ENCODE data around the gene ZNF646. TPM values are rescaled to one million over a fixed set of nuclear protein-coding genes. Genes with fewer than 3 reads are reported as not detected.
A peak's percentile ranks its signal among the peaks of the same experiment; 100 is the strongest.

The ZNF646 gene
- total and polyA plus RNA-seq, 2 of the 13 experiments (the other 11 are each of a cell fraction or from before 2014, with no cell fraction given), result 3.4 to 10.9 TPM

DNA sequence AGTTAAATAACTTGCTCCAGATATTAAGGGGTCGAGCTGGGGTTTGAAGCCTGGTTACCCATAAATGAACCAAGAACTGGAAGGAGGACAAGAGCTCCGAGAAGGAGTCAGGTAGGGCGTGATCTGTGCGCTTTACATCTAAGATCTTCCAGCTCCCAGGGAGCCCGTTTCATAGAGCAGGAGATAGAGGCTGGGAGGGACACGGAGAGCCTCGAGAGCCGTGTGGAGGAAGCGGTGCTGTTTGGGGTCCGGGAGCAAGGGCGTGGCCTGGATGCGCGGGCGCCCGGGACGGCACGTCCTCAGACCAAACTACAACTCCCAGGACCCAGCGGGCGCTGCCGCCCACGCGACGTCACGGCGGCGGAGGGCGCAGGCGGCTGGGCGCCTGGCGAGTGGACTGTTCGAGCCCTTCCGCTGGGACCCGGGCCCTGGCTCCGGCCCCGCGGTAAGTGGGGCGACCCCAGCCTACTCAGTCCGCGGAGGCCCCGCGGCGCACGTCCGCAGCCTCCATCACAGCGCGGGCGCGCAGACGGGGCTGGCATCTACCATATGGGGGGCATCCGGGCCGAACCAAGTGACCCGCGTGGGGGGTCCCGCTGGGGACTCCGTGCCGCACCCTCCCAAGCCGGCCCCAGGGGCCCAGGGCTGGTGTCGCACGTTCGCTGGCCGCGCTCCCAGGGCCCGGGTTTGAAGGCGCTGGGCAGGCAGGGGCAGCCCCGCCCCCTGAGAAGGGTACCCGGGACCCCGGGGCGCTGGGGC lies 34.0 kb downstream of the ZNF646 start, which contains the start of gene BCKDK (continued):
- TF ChIP-seq ZNF382 (CRISPR knock-in tag; IDR thresholded peaks at IDR 0.05; ENCODE audit: borderline replicate concordance) (no peak), STAT5B (CRISPR knock-in tag; IDR thresholded peaks at IDR 0.05) (no peak), MAFG (CRISPR knock-in tag; IDR thresholded peaks at IDR 0.05) (no peak), ZNF468 (CRISPR knock-in tag; IDR thresholded peaks at IDR 0.05) (no peak), GTF2F1 (IDR thresholded peaks at IDR 0.05; ENCODE audit: low read length) (no peak), RBM39 (IDR thresholded peaks at IDR 0.05; ENCODE audit: low read depth, low read length, poor library complexity, severe bottlenecking) (no peak), ZNF30 (CRISPR knock-in tag; IDR thresholded peaks at IDR 0.05) (no peak), ISX (CRISPR knock-in tag; conservative IDR thresholded peaks at IDR 0.05) (no peak), ZNF501 (CRISPR knock-in tag; IDR thresholded peaks at IDR 0.05) (peak; percentile 82; the same call in 1 of the 2 replicates), HDAC6 (IDR thresholded peaks at IDR 0.05; ENCODE audit: low read depth, low read length) (no peak), ZNF24 (IDR thresholded peaks at IDR 0.05) (no peak), ZSCAN25 (CRISPR knock-in tag; IDR thresholded peaks at IDR 0.05) (no peak), TCF7 (IDR thresholded peaks at IDR 0.05; ENCODE audit: low read depth) (no peak), SMAD3 (CRISPR knock-in tag; IDR thresholded peaks at IDR 0.05) (no peak), MAFK (conservative IDR thresholded peaks at IDR 0.05 in 1 of 2, IDR thresholded peaks at IDR 0.05 in 1 of 2; ENCODE audit: low read length in 2 of 2) (no peak), ZNF224 (CRISPR knock-in tag; IDR thresholded peaks at IDR 0.05) (peak; percentile 87; the same call in 1 of the 2 replicates), NFE2 (CRISPR knock-in tag; IDR thresholded peaks at IDR 0.05) (no peak), ZNF552 (CRISPR knock-in tag; IDR thresholded peaks at IDR 0.05; ENCODE audit: borderline replicate concordance) (0 out of 2 replicates have a peak, but pooled peaks have one; percentile 51), ZNF598 (CRISPR knock-in tag; IDR thresholded peaks at IDR 0.05; ENCODE audit: borderline replicate concordance) (peak; percentile 36; the same call in 1 of the 2 replicates), ERF (CRISPR knock-in tag; IDR thresholded peaks at IDR 0.05) (peak; percentile 85)
- TF ChIP-seq, protein P1, sequence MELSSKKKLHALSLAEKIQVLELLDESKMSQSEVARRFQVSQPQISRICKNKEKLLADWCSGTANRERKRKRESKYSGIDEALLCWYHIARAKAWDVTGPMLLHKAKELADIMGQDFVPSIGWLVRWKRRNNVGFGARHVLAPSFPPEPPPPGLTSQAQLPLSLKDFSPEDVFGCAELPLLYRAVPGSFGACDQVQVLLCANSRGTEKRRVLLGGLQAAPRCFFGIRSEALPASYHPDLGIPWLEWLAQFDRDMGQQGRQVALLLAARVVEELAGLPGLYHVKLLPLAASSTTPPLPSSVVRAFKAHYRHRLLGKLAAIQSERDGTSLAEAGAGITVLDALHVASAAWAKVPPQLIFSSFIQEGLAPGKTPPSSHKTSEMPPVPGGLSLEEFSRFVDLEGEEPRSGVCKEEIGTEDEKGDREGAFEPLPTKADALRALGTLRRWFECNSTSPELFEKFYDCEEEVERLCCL (CRISPR knock-in tag; IDR thresholded peaks at IDR 0.05; ENCODE audit: borderline replicate concordance), result no peak
- TF ChIP-seq, protein P2, sequence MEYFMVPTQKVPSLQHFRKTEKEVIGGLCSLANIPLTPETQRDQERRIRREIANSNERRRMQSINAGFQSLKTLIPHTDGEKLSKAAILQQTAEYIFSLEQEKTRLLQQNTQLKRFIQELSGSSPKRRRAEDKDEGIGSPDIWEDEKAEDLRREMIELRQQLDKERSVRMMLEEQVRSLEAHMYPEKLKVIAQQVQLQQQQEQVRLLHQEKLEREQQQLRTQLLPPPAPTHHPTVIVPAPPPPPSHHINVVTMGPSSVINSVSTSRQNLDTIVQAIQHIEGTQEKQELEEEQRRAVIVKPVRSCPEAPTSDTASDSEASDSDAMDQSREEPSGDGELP (IDR thresholded peaks at IDR 0.05; ENCODE audit: borderline replicate concordance, low read depth), result peak; percentile 11; the same call in 1 of the 2 replicates
- TF ChIP-seq, protein P3, sequence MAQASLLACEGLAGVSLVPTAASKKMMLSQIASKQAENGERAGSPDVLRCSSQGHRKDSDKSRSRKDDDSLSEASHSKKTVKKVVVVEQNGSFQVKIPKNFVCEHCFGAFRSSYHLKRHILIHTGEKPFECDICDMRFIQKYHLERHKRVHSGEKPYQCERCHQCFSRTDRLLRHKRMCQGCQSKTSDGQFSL (CRISPR knock-in tag; IDR thresholded peaks at IDR 0.05), result no peak
- TF ChIP-seq, protein P4, sequence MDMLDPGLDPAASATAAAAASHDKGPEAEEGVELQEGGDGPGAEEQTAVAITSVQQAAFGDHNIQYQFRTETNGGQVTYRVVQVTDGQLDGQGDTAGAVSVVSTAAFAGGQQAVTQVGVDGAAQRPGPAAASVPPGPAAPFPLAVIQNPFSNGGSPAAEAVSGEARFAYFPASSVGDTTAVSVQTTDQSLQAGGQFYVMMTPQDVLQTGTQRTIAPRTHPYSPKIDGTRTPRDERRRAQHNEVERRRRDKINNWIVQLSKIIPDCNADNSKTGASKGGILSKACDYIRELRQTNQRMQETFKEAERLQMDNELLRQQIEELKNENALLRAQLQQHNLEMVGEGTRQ (IDR thresholded peaks at IDR 0.05; ENCODE audit: low read depth, low read length), result no peak
- TF ChIP-seq, protein P4 (CRISPR knock-in tag; IDR thresholded peaks at IDR 0.05; ENCODE audit: borderline replicate concordance), result no peak; the same call in 1 of the 2 replicates
- TF ChIP-seq, protein P5, sequence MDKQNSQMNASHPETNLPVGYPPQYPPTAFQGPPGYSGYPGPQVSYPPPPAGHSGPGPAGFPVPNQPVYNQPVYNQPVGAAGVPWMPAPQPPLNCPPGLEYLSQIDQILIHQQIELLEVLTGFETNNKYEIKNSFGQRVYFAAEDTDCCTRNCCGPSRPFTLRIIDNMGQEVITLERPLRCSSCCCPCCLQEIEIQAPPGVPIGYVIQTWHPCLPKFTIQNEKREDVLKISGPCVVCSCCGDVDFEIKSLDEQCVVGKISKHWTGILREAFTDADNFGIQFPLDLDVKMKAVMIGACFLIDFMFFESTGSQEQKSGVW (CRISPR knock-in tag; IDR thresholded peaks at IDR 0.05; ENCODE audit: borderline replicate concordance), result no peak
